ENCODE results near the gene LAMA2. TPM values are rescaled to one million over a fixed set of nuclear protein-coding genes. Genes with fewer than 3 reads are reported as not detected.
"Not testable (repeated sequence)": the region's sequence is repeated elsewhere in the genome, so short reads cannot be mapped to it uniquely, and the experiment has no call there.

LAMA2 gene
- total RNA-seq, 5 donors from 2014 or later (not counting 1 experiment from before 2014, with no cell fraction given), result 0.30 to 0.62 (median 0.45) TPM

- ATAC-seq (replicated peaks in 1 of 4) (no peak), DNase-seq (no peak)
- Histone ChIP-seq H3K27ac (ENCODE audit: low read length) (no peak overlapping the region), H3K36me3 (ENCODE audit: control insufficient read depth in 2 of 2, extremely low read depth in 1 of 2, insufficient read depth in 1 of 2, low read length in 1 of 2) (no peaks in the 10 kb centered on the region), H3K4me1 (ENCODE audit: control insufficient read depth in 1 of 2, extremely low read depth in 1 of 2, insufficient read depth in 2 of 2, low read length in 2 of 2) (no peaks in the 10 kb centered on the region), H3K27me3 (replicated peaks in 1 of 2; ENCODE audit: control insufficient read depth in 2 of 2, extremely low read depth in 1 of 2, insufficient read depth in 2 of 2, low read length in 1 of 2) (no peaks in the 10 kb centered on the region), H3K9me3 (no peaks in the 10 kb centered on the region), H3K4me3 (ENCODE audit: control insufficient read depth in 1 of 2, extremely low read depth in 1 of 2, low read length in 1 of 2) (no peak overlapping the region)
- Mint-ChIP-seq H3K9me3 (no peaks in the 10 kb centered on the region), H3K27me3 (peaks cover 3 to 7% of the 10 kb centered on the region in 2 donors), H3K36me3 (no peaks in the 10 kb centered on the region), H3K27ac (no peak overlapping the region), H3K4me3 (no peak overlapping the region), H3K4me1 (no peaks in the 10 kb centered on the region)
- no CpG with 5 or more reads among the region's 3 CpGs for WGBS (ENCODE audit: insufficient coverage)
- POLR2A ChIA-PET, result no interaction called here
- CTCF ChIA-PET, result no interaction called here
Measured at GRCh38 chr6:129055796-129056195, 172.9 kb downstream of the LAMA2 start.

GRCh38 chr6:129059650-129060049 is 176.7 kb downstream of the LAMA2 start:
- ChIA-PET POLR2A (no interaction called here), CTCF (no interaction called here)
- Mint-ChIP-seq H3K9me3 (peaks cover 0 to 3% (median 0%) of the 10 kb centered on the region in 3 donors), H3K36me3 (no peaks in the 10 kb centered on the region), H3K4me1 (no peaks in the 10 kb centered on the region), H3K27ac (no peak overlapping the region), H3K27me3 (no peaks in the 10 kb centered on the region), H3K4me3 (no peak overlapping the region)
- Histone ChIP-seq H3K27me3 (replicated peaks in 1 of 2; ENCODE audit: control insufficient read depth in 2 of 2, extremely low read depth in 1 of 2, insufficient read depth in 2 of 2, low read length in 1 of 2) (no peaks in the 10 kb centered on the region), H3K27ac (ENCODE audit: low read length) (no peak overlapping the region), H3K4me1 (ENCODE audit: control insufficient read depth in 1 of 2, extremely low read depth in 1 of 2, insufficient read depth in 2 of 2, low read length in 2 of 2) (no peaks in the 10 kb centered on the region), H3K36me3 (ENCODE audit: control insufficient read depth in 2 of 2, extremely low read depth in 1 of 2, insufficient read depth in 1 of 2, low read length in 1 of 2) (no peaks in the 10 kb centered on the region), H3K9me3 (no peaks in the 10 kb centered on the region), H3K4me3 (ENCODE audit: control insufficient read depth in 1 of 2, extremely low read depth in 1 of 2, low read length in 1 of 2) (no peak overlapping the region)
- DNase-seq, result no peak
- no peak for ATAC-seq (replicated peaks in 1 of 4)
- WGBS (ENCODE audit: insufficient coverage), result no CpG with 5 or more reads among the region's 2 CpGs

- no peaks in the 10 kb centered on the region for H3K36me3 ChIP-seq (ENCODE audit: control insufficient read depth in 2 of 2, extremely low read depth in 1 of 2, insufficient read depth in 1 of 2, low read length in 1 of 2)
- no peaks in the 10 kb centered on the region for H3K27me3 ChIP-seq (replicated peaks in 1 of 2; ENCODE audit: control insufficient read depth in 2 of 2, extremely low read depth in 1 of 2, insufficient read depth in 2 of 2, low read length in 1 of 2)
- ATAC-seq (replicated peaks in 1 of 4) (no peak), DNase-seq (no peak)
- POLR2A ChIA-PET, result no interaction called here
- no peaks in the 10 kb centered on the region for H3K36me3 Mint-ChIP-seq
- CTCF ChIA-PET, result no interaction called here
- H3K4me3 Mint-ChIP-seq, result no peak overlapping the region
- peaks cover 0 to 7% (median 5%) of the 10 kb centered on the region in 3 donors for H3K9me3 Mint-ChIP-seq
- no peak overlapping the region for H3K27ac Mint-ChIP-seq
- H3K27ac ChIP-seq (ENCODE audit: low read length), result no peak overlapping the region
- H3K4me1 Mint-ChIP-seq, result no peaks in the 10 kb centered on the region
- no peaks in the 10 kb centered on the region for H3K4me1 ChIP-seq (ENCODE audit: control insufficient read depth in 1 of 2, extremely low read depth in 1 of 2, insufficient read depth in 2 of 2, low read length in 2 of 2)
- no peak overlapping the region for H3K4me3 ChIP-seq (ENCODE audit: control insufficient read depth in 1 of 2, extremely low read depth in 1 of 2, low read length in 1 of 2)
- H3K9me3 ChIP-seq, result no peaks in the 10 kb centered on the region
- H3K27me3 Mint-ChIP-seq, result peaks cover under 1 to 2% of the 10 kb centered on the region in 2 donors
Measured at GRCh38 chr6:129069006-129069405, 186.1 kb downstream of the LAMA2 start.

- no CpG with 5 or more reads among the region's 2 CpGs for WGBS (ENCODE audit: insufficient coverage)
- H3K36me3 ChIP-seq (ENCODE audit: control insufficient read depth in 2 of 2, extremely low read depth in 1 of 2, insufficient read depth in 1 of 2, low read length in 1 of 2), result no peaks in the 10 kb centered on the region
- Mint-ChIP-seq H3K27ac (no peak overlapping the region), H3K27me3 (peaks cover 12 to 14% of the 10 kb centered on the region in 2 donors), H3K36me3 (no peaks in the 10 kb centered on the region), H3K4me1 (no peaks in the 10 kb centered on the region), H3K4me3 (no peak overlapping the region), H3K9me3 (no peaks in the 10 kb centered on the region)
- H3K27ac ChIP-seq (ENCODE audit: low read length), result no peak overlapping the region
- POLR2A ChIA-PET, result no interaction called here
- DNase-seq (no peak), ATAC-seq (replicated peaks in 1 of 4) (no peak)
- peaks cover 0 to 4% of the 10 kb centered on the region in 2 experiments for H3K27me3 ChIP-seq (replicated peaks in 1 of 2; ENCODE audit: control insufficient read depth in 2 of 2, extremely low read depth in 1 of 2, insufficient read depth in 2 of 2, low read length in 1 of 2)
- no peak overlapping the region for H3K4me3 ChIP-seq (ENCODE audit: control insufficient read depth in 1 of 2, extremely low read depth in 1 of 2, low read length in 1 of 2)
- no peaks in the 10 kb centered on the region for H3K4me1 ChIP-seq (ENCODE audit: control insufficient read depth in 1 of 2, extremely low read depth in 1 of 2, insufficient read depth in 2 of 2, low read length in 2 of 2)
- H3K9me3 ChIP-seq, result no peaks in the 10 kb centered on the region
- CTCF ChIA-PET, result no interaction called here
Measured at GRCh38 chr6:129073051-129073450, 190.1 kb downstream of the LAMA2 start.

GRCh38 chr6:129073691-129074395 is 190.9 kb downstream of the LAMA2 start:
- ChIA-PET CTCF (no interaction called here), POLR2A (interaction anchor here in 1 of 2 donors (0.8 kb wide), 1 partner anchor 77 kb away, joined by 4 read pairs; no protein-coding TSS in a partner anchor)
- Mint-ChIP-seq H3K27ac (no peak overlapping the region), H3K9me3 (no peaks in the 10 kb centered on the region), H3K36me3 (no peaks in the 10 kb centered on the region), H3K4me3 (no peak overlapping the region), H3K4me1 (no peaks in the 10 kb centered on the region), H3K27me3 (peaks cover 12 to 14% of the 10 kb centered on the region in 2 donors)
- H3K4me1 ChIP-seq (ENCODE audit: control insufficient read depth in 1 of 2, extremely low read depth in 1 of 2, insufficient read depth in 2 of 2, low read length in 2 of 2), result no peaks in the 10 kb centered on the region
- no peak overlapping the region for H3K4me3 ChIP-seq (ENCODE audit: control insufficient read depth in 1 of 2, extremely low read depth in 1 of 2, low read length in 1 of 2)
- ATAC-seq (replicated peaks in 1 of 4) (no peak), DNase-seq (no peak)
- H3K27ac ChIP-seq (ENCODE audit: low read length), result no peak overlapping the region
- no peaks in the 10 kb centered on the region for H3K36me3 ChIP-seq (ENCODE audit: control insufficient read depth in 2 of 2, extremely low read depth in 1 of 2, insufficient read depth in 1 of 2, low read length in 1 of 2)
- 25% methylated on average over 1 of the region's 3 CpGs for WGBS (ENCODE audit: insufficient coverage)
- H3K27me3 ChIP-seq (replicated peaks in 1 of 2; ENCODE audit: control insufficient read depth in 2 of 2, extremely low read depth in 1 of 2, insufficient read depth in 2 of 2, low read length in 1 of 2), result peaks cover 0 to 4% of the 10 kb centered on the region in 2 experiments
- H3K9me3 ChIP-seq, result no peaks in the 10 kb centered on the region

GRCh38 chr6:129084406-129084805 is 201.5 kb downstream of the LAMA2 start:
- ATAC-seq (replicated peaks in 1 of 4), result no peak
- Mint-ChIP-seq H3K36me3 (no peaks in the 10 kb centered on the region), H3K27me3 (no peaks in the 10 kb centered on the region), H3K4me3 (no peak overlapping the region), H3K27ac (no peak overlapping the region), H3K9me3 (peaks cover 0 to 7% (median 4%) of the 10 kb centered on the region in 3 donors), H3K4me1 (no peaks in the 10 kb centered on the region)
- Histone ChIP-seq H3K27ac (ENCODE audit: low read length) (no peak overlapping the region), H3K27me3 (replicated peaks in 1 of 2; ENCODE audit: control insufficient read depth in 2 of 2, extremely low read depth in 1 of 2, insufficient read depth in 2 of 2, low read length in 1 of 2) (no peaks in the 10 kb centered on the region), H3K4me1 (ENCODE audit: control insufficient read depth in 1 of 2, extremely low read depth in 1 of 2, insufficient read depth in 2 of 2, low read length in 2 of 2) (no peaks in the 10 kb centered on the region), H3K9me3 (no peaks in the 10 kb centered on the region), H3K36me3 (ENCODE audit: control insufficient read depth in 2 of 2, extremely low read depth in 1 of 2, insufficient read depth in 1 of 2, low read length in 1 of 2) (no peaks in the 10 kb centered on the region), H3K4me3 (ENCODE audit: control insufficient read depth in 1 of 2, extremely low read depth in 1 of 2, low read length in 1 of 2) (no peak overlapping the region)
- ChIA-PET CTCF (no interaction called here), POLR2A (interaction anchor here in 1 of 2 donors (0.6 kb wide), 1 partner anchor 22 kb away, joined by 3 read pairs; no protein-coding TSS in a partner anchor)
- no peak for DNase-seq

GRCh38 chr6:129088481-129088880 is 205.5 kb downstream of the LAMA2 start:
- H3K27me3 ChIP-seq (replicated peaks in 1 of 2; ENCODE audit: control insufficient read depth in 2 of 2, extremely low read depth in 1 of 2, insufficient read depth in 2 of 2, low read length in 1 of 2); H3K9me3 Mint-ChIP-seq; H3K27ac Mint-ChIP-seq; H3K36me3 ChIP-seq (ENCODE audit: control insufficient read depth in 2 of 2, extremely low read depth in 1 of 2, insufficient read depth in 1 of 2, low read length in 1 of 2); H3K27ac ChIP-seq (ENCODE audit: low read length); H3K4me1 Mint-ChIP-seq; H3K9me3 ChIP-seq; CTCF ChIA-PET; H3K4me1 ChIP-seq (ENCODE audit: control insufficient read depth in 1 of 2, extremely low read depth in 1 of 2, insufficient read depth in 2 of 2, low read length in 2 of 2); POLR2A ChIA-PET; ATAC-seq (replicated peaks in 1 of 4); H3K4me3 ChIP-seq (ENCODE audit: control insufficient read depth in 1 of 2, extremely low read depth in 1 of 2, low read length in 1 of 2); H3K36me3 Mint-ChIP-seq; H3K4me3 Mint-ChIP-seq; DNase-seq; H3K27me3 Mint-ChIP-seq: not testable (repeated sequence)
- 89% methylated on average over 17 of the region's 26 CpGs for WGBS (ENCODE audit: insufficient coverage)

Data from T-cell (primary cell).